GM12801 (cell line): ENCODE data around the gene MGAT5.

Experiments used
- TF ChIP-seq, protein P1 (sequence below): IDR thresholded peaks from one replicate; pipeline ENCODE4 v1.5.1; 2011; ENCODE audit warnings: control low read depth; ENCODE audit not compliant: insufficient read length; ENCODE audit errors: extremely low read depth

MGAT5 gene

GRCh38 chr2:134408386-134408785 is 154.5 kb downstream of the MGAT5 start:
- TF ChIP-seq, protein P1, sequence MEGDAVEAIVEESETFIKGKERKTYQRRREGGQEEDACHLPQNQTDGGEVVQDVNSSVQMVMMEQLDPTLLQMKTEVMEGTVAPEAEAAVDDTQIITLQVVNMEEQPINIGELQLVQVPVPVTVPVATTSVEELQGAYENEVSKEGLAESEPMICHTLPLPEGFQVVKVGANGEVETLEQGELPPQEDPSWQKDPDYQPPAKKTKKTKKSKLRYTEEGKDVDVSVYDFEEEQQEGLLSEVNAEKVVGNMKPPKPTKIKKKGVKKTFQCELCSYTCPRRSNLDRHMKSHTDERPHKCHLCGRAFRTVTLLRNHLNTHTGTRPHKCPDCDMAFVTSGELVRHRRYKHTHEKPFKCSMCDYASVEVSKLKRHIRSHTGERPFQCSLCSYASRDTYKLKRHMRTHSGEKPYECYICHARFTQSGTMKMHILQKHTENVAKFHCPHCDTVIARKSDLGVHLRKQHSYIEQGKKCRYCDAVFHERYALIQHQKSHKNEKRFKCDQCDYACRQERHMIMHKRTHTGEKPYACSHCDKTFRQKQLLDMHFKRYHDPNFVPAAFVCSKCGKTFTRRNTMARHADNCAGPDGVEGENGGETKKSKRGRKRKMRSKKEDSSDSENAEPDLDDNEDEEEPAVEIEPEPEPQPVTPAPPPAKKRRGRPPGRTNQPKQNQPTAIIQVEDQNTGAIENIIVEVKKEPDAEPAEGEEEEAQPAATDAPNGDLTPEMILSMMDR: no peak

- TF ChIP-seq, protein P1: no peak
These were observed 154.9 kb downstream of the MGAT5 start for GRCh38 chr2:134408791-134409190.

DNA sequence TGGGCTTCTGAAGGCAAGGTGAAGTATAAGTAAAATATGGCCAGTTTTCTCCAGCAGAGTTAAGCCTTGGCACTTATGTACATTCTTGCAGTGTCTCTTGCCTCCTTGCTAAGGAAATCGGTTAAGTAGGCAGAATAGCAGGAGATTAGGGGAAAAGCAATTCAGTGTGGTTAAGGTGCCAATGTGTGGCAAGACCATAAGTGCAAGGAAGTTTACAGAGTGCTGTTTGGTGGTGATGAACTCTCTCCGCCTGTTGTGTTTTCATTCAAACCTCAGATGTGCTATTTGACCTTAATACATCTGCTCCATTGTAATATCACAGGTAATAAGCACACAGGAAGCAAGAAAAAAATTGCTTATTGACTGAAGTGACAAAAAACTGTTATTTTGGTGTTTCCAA is 156.1 kb downstream of the MGAT5 start:
- TF ChIP-seq, protein P1: no peak

DNA sequence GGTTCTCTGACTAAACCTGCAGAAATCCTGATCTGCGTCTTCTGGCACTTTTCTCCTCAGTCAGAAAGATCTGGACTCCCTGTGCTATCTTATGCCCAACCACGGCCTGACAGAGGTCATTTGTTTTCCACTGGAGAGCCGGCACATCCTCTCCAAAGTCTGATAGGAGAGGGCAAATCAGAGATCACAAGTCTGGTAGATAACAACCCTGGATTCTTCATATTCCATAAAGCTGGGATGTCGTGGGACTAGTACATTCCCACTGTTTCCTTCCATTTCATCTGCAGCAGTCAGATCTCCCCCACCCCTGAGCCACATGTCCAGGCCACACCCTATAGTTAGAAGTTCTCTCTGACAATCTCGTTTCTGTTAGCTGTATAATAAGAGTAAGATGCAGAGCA is 157.0 kb downstream of the MGAT5 start:
- TF ChIP-seq, protein P1: no peak

DNA sequence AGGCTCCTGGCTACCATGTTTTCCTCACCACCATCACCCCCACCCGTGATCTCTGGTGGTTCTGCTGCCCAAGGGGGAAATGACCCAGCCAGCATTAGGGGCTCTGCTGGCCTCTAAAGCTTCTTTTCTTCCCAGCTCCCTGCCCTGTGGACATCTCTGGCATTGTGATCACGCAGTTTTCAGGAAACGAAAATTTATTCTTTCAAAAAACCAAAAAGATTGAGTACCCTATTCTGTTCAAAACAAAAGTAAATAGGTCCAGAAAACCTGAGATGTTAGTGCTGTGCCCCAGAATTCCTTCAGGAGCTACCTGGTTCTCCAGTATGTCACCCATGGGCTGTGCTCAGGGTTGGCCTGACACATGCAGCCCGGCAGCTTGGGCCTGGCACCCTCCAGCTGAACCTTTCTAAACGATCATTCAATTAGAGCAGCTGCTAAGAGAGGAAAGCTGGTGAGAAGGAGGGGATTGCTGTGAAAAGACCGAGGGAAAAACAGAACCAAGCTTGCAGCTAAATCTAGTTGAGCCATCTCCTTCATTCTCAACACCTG is 157.5 kb downstream of the MGAT5 start:
- TF ChIP-seq, protein P1: no peak

DNA sequence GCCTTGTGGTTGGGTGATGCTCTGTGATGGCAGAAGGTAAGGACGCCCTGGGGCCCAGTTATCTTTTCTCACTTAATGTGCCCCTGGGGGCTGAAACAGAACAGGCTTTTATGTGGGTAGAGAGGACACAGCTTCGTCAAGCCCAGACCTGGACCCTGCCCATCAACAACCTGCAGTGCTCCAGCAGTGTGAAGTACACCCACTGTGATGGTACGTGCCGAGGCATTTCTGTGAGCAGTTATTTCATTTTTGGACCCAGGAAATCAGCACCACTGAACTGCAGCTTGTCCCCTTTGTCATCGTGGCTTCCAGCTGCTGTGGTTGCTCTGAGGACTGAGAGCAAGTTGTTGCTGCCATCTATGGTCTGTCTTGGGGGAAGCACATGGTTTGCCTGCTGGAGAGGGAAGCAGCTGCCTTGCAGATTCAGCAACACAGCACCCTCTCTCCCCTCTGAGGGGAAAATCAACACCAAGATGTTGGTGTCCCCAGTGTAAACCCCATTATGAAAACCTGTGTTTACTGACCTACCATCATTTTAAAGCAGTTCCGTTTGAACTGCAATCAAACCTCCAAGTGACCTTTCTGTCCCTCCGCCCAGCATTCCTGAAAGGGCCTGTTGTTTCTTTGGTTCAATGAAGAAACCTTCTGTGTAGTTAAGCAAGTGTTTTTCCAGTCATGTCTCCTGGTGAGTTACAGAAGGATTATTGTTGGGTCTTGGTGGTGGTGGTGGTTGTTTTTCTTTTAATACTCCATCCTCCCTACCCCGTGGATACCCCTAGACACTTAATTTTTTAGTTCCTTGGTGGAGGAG is 158.2 kb downstream of the MGAT5 start:
- TF ChIP-seq, protein P1: peak; percentile 15

- TF ChIP-seq, protein P1: no peak
These were observed 158.7 kb downstream of the MGAT5 start for GRCh38 chr2:134412639-134412999.
